Anterior cingulate cortex (tissue), 58 donors: ENCODE data around the gene PPP1R2C.

Experiments
- DNase-seq, 58 donors: peaks; one replicate each; lab custom pipeline; 2025; lab: John Stamatoyannopoulos, UW

PPP1R2C gene

GRCh38 chrX:42751573-42751972 is 26.4 kb downstream of the PPP1R2C start:
- DNase-seq, result no peak

- DNase-seq, result no peak
Observed at GRCh38 chrX:42748067-42748850, 29.7 kb downstream of the PPP1R2C start.

DNA sequence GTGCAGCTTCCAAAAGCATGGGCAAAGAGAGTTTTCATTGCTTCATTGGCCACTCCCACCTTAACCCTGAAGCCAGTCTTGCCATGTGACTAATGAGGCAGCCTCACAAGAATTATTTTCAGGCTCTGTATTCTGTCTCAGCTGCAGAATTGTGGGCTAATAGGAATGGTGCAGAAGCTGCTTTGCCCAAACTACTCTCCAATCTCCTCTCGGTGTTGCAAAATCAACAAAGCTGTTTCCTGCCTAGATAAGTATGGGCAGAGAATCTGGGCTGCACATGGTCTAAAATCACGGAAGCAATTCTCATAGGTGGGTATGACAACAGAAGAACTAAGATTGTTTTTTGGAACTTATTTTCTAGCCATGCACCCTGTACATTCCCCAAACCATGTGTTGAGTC is 31.4 kb downstream of the PPP1R2C start:
- DNase-seq, result no peak

GRCh38 chrX:42740456-42740855 is 37.5 kb downstream of the PPP1R2C start:
- no peak for DNase-seq

DNA sequence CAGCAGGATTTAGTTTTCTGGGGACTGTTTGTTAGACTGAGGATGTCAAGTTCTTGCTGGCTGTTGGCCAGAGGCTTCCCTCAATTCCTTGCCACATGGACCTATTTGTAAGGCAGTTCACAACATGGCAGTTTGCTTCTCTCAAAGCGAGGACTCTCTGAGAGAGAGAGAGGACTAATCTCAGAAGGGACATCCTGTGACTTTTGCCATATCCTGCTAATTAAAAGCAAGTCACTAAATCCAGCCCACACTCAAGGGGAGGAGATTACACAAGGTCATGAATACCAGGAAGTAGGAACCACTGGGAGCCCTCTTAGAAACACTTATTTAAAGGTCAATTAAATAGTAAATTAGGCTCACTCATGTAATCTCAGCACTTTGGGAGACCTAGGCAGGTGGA is 38.2 kb downstream of the PPP1R2C start:
- no peak for DNase-seq

DNA sequence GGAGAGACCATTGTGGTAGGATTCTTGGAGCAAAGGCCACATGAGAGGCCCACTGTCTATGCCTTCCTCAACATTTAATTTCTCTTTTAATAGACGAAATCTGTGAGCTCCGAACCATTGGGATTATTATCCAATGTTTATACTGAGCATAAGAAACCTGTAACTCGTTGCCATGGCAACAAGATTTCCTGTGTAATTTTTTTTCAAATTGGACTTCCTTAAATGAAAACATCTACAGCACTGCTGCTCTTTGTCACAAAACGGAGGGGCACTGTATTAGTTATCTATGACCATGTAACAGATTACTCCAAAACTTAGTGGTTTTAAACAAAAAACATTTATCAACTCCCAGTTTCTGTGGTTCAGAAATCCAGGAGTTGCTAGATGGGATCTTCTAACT is 38.7 kb downstream of the PPP1R2C start:
- DNase-seq, result no peak

DNA sequence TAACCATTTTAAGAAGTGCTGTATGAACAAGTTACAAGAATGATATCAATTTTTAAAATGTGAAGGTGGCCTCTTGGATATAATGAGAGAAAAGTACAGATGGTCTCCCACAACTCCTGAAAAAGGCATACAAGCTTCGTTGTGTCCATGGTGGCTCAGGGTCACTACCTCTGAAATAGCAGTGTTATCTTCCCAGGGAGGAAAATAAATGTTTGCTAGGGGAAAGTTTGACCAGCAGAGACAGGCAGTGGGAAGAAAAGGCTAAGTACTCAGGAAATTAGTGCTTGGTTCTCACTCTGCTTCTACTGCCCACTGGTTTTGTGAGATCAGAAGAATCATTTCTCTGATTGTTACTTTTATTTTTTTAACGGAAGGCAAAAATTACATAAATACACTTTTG is 39.4 kb downstream of the PPP1R2C start:
- no peak for DNase-seq

DNA sequence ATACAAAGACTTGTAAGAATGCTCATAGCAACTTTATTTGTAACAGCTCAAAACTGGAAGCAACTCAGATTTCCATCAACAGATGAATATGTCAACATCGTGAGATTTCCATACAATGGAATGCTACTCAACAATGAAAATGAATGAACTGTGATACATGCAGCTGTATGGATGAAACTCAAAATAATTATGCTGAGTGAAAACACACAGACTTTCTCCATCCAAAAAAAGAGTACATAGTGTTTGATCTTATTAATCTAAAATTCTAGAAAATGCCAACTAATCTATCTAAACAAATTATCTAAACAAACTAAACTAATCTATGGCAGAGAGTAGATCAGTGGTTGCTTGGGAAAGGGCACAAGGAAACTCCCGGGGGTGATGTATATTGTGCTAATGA is 42.7 kb downstream of the PPP1R2C start:
- DNase-seq, result no peak

DNA sequence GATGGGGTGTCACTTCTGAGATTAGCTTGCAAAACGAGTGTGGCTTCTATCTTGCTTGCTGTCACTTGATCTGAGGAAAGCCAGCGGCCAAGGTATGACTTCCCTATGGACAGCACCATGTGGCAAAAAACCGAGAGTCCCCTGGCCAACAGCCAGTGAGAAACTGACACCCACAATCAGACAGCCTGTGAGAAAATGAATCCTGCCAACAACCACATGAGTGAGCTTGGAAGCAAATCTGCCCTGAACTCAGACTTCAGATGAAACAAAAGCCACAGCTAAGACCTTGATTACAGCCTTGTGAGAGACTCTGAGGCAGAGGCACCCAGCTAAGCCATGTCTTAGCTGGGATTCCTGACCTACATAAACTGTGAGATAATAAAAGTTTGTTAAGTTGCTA is 45.5 kb downstream of the PPP1R2C start:
- peak in 1 of 58 donors; percentile 0 for DNase-seq
